Dedifferentiated amniotic fluid mesenchymal stem cell (primary cell): ENCODE measurements around the gene NDUFAF2.
"Not testable (repeated sequence)": the region's sequence is repeated elsewhere in the genome, so short reads cannot be mapped to it uniquely, and the experiment has no call there.

ENCODE experiments used
- DNase-seq: peaks from one replicate; pipeline ENCODE4 v3.0.0-alpha.2; 2016; ENCODE audit errors: extremely low spot score

The NDUFAF2 gene

GRCh38 chr5:61177716-61178115 lies 232.7 kb downstream of the NDUFAF2 start:
- DNase-seq: no peak

DNA sequence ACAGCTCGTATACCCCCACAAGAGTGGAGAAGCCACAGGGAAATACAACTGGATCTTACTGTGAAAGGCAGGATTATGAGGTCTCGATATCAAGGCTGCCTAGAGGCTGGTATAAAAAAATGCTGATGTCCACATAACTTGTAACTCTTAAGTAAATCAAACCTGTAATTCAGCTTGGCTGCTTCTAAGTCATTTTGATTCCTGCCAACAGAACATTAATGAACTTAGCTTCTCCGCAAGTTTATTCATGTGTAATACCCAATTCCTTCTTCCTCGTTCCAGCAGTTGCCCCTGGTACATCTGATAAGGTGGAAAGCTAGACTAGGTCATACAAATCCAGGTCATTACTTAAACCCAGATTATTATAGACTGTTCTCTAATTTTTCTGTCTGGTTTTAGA lies 233.7 kb downstream of the NDUFAF2 start:
- DNase-seq: no peak

- DNase-seq: no peak
Observed at GRCh38 chr5:61180886-61181285, 235.9 kb downstream of the NDUFAF2 start.

DNA sequence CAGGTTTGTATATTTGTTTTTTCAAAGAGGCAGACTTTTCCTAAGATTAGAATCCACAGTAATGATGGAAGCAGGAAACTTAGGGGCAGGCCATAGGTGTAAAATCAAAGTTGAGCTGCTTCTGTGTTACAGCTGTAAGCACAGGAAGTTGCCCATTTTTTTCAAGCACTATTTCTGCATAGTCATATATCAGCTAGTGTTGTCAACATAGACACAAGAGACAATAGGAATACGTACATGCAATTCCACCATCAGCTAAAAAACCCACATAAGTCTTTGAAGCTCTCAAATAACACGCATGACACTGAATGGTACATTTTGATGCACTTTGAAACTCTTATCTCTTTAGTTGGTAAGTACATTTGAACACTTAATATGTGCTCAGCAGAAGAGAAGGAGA lies 237.4 kb downstream of the NDUFAF2 start:
- DNase-seq: no peak

DNA sequence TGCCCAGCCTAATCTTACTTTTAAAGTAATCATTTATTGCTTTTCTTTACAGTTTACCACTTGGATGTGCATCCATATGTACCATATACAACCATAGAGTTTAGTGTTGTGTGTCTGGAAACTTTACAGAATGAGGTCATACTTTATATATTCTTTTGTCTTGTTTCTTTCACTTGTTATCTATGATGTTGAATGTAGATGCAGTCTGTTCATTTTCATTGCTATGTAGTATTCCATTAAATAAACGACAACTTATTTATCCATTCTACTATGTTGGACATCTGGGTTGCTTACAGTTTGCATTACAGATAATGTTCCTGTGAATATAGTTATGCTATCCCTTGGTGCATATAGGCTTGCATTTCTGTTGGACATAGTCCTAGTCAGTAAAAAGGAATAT lies 238.5 kb downstream of the NDUFAF2 start:
- DNase-seq: no peak

DNA sequence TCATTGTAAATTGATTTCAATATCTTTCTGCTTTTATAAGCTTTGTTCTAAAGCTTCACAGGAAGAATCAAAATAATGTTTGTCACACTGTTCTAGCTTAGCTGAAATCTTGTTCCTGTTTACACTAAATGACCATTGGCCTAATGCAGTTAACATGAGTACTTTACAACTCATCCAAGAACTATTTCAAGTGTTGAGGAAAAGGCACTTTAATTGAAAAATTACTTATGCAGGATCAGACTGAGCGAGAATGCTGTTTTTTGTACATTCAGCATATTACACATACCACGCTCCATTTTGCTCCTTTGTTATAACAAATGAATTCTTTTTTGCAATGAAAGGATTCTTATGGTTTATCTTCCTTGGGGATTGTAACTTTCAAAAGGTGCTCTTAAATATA lies 239.7 kb downstream of the NDUFAF2 start:
- DNase-seq: no peak

DNA sequence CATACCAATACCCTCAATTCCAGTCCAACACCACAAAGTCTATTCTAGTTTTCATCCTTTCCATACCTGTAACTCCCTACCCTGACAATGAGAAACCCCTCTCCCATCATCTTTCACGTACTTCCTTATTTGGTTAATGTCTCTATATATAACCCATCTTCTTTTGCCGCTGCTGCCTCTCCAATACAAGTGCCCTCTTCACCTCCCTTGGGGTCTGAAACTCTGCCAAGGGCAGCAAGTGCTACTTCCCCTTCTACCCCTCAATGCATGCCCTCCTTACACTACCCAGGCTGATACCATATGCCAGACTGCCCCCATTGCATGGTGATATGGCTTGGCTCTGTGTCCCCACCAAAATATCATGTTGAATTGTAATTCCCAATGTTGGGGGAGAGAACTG lies 241.6 kb downstream of the NDUFAF2 start:
- no peak for DNase-seq

- DNase-seq: not testable (repeated sequence)
Observed at GRCh38 chr5:61187352-61187751, 242.3 kb downstream of the NDUFAF2 start.

DNA sequence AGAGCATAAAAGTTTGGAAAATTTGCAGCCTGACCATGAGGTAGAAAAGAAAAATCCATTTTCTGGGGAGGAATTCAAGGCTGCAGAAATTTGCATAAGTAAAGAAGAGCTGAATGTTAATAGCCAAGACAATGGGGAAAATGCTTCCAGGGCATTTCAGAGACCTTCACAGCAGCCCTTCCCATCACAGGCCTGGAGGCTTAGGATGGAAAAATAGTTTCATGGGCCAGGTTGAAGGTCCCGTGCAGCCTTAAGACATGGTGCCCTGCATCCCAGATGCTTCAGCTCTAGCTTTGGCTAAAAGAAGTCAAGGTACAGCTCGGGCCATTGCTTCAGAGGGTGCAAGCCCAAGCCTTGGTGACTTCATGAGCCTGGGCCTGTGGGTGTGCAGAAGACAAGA lies 242.8 kb downstream of the NDUFAF2 start:
- DNase-seq: not testable (repeated sequence)

GRCh38 chr5:61198606-61199005 lies 253.6 kb downstream of the NDUFAF2 start:
- no peak for DNase-seq

GRCh38 chr5:61200582-61201155 lies 255.7 kb downstream of the NDUFAF2 start:
- no peak for DNase-seq

- no peak for DNase-seq
Observed at GRCh38 chr5:61202213-61202612, 257.2 kb downstream of the NDUFAF2 start.
